ENCODE data around the gene IGLL5.

IGLL5 gene

DNA sequence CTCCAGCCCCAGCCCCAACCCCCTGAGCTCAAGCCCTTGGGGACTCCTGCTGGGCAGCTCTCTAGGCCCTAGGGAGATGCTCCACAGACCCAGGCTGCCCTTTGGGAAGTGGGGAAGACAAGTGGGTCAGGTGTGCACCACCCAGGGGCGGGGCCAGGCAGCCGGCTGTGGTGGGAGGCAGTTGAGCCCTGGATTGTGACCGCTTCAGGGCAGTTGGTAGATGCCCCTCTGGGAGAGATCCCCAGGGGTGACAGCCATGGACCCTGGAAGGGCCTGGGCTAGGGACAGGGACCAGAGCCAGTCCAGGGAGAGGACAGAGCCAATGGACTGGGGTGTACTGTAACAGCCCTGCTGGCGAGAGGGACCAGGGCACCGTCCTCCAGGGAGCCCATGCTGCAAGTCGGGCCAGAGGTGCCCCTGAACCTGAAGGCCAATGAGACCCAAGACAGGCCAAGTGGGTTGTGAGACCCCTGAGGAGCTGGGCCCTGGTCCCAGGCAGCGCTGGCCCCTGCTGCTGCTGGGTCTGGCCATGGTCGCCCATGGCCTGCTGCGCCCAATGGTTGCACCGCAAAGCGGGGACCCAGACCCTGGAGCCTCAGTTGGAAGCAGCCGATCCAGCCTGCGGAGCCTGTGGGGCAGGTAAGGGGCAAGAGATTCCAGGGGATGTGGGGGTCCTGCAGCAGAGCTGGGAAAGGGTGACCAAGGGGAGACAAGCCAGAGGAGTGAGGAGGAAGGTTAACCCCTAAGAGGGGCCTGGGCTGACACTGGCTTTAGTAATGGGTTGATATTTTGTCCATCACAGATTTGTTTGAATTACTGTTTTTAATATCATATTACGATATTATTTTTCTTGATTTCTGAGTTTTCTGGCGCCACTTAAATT lies at the start of gene IGLL5:
IGLL5 (plus strand) TSS at position 196 of the 883 bp plus-strand sequence; CDS start at position 434, 238 bp downstream.
- no peak for DNase-seq

DNA sequence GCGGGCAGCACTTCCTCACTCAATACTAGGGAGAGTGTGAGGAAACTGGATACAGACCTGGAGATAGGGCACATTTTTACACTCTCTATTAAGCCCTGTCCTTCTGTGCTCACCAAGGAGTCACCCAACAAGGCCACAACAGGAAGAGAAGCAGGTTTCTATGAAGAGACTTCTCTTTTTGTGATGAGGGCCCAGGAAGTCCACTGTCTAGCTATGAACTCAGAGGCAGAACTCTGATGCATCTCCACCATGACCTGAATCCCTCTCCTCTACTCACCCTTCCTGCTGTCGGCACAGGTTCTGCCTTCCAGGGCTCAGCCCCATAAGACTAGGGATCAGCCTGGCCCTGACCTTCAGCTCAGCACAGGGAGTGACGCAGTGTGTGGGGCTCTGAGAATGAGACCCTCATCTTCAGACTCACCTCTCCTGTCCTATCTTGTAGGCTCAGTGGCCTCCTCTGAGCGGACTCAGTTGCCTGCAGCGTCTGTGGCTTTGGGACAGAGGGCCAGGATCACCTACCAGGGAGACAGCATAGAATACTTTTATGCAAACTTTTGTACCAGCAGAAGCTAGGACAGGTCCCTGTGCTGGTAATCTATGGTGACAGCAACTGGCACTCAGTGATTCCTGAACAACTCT lies 49.3 kb upstream of the IGLL5 start:
- DNase-seq = no peak

DNA sequence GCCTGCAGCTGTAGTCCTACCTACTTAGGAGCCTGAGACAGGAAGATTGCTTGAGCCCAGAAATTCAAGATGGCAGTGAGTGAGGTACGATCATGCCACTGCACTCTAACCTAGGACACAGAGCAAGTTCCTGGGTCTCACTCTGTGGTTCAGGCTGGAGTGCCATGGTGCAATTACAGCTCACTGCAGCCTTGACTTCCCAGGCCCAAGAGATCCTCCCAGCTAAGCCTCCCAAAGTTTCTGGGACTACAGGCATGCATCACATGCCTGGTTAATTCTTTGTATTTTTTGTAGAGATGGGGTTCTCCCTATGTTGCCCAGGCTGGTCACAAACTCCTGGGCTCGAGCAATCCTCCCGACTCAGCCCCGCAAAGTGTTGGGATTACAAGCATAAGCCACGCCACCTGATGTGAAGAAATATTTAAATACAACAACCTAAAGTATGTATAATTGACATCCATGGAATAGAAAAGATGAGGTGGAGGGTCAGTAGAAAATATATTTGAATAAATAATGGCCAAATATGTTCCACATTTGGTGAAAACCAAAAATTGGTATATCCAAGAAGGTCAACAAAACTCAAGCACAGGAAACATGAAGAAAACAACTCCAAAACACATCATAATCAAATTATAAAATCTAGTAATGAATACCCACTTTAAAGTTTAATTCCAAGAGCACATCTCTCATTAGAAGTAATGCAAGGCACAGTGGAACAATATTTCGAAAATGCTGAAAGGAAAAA lies 47.9 kb upstream of the IGLL5 start:
- no peak for DNase-seq

DNA sequence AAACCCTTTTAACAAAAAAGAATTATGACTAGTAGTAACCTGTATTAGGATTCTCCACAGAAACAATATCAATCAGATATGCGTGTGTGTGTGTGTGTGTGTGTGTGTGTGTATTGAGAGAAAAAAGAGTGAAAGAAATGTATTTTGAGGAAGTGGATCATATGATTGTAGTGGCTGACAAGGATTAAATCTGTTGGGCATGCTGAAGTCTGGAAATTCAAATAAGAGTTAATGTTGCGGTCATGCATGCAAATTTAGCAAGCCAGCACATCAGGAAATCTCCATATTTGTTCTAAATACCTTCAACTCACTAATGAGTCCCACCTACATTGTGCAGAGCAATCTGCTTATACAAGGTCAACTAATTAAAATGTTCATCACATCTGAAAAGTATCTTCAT lies 46.8 kb upstream of the IGLL5 start:
- no peak for DNase-seq

DNA sequence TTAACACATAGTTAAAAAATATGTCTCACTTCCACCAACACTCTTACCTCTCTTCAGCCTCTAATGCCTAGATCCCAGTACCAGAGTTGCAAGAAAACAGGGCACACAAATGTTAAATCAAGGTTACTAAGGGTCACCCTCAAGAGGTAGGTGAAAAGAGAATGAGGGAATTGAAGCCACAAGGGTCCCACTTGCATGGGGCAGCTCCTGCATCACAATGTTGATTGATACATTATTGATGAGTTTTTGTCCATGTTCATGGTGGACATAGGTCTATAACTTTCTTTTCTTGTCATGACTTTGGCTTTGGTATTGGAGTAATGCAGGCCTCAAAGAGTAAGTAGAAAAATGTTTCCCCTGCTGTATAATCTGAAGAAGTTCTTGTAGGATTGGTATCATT lies 46.0 kb upstream of the IGLL5 start:
- DNase-seq = no peak

DNA sequence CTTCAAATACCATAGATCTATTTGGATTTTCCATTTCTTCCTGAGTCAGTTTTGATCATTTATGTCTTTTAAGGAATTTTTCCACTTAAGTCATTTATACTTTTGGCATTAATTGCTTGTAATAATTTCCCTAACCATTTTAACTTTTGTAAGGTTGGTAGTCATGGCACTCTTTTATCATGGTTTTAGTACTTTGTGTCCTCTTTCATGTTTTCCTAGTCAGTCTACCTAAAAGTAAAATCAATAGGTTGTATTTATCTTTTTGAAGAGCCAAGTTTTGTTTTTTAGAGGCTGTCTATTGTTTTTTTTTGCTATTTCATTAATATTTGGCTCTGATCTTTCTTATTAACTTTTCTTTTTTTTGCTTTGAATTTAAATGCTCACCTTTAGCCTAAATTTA lies 45.5 kb upstream of the IGLL5 start:
- no peak for DNase-seq

DNA sequence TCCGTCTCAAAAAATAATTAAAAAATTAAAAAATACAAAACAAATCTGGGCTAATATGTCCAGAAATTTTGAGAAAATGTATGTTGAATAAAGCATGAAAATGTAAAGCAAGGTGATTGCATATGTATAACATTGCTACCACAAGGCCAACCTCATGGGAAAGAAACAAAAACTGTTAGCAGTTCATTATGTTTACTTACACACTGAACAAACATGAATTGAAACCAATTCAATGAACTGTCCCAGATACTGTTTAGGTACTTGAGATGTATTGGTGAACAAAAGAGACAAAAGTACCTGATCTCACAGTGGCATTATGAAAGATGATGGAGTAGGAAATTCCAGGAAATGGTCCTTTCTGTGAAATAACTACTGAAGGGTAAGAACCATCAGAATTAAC lies 43.8 kb upstream of the IGLL5 start:
- DNase-seq = no peak

DNA sequence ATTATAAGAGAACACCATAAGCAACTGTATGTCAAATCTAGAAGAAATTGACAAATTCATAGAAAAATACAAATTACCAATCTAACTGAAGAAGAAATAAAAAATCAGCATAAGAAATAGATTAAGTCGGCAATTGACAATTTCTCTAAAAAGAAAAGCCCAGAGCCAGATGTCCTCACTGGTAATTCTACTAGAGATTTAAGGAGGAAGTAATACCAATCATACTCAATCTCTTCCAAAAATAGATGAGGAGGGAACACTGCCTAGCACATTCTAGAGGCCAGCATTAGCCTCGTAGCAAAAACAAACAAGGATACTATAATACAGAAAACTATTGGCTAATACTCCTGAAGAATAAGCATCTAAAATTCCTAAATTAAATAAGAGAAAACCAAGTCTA lies 40.4 kb upstream of the IGLL5 start:
- DNase-seq = no peak

DNA sequence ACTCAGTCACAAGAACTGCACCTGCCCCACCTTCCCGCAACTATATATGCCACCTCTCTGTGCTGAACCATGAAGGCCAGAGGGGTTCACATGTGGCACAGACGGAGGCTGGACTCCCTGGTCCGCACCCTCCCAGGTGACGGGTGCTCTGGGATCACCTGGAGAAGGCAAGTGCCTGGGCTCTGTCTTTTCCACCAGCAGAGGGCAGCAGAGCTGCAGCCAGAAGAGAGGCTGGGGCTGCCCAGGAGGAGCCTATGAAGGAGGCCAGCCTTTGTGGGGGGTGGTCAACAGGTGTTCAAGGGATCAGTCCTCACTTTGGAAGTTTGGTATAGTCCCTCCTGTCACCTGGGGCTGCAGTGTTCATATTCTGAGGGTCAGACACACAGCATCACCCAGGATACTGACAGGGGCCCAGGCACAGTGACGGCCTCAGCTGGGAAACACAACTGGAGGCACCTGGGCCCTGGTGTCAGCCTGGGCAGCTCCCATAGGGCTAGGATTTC lies 39.2 kb upstream of the IGLL5 start:
- no peak for DNase-seq

DNA sequence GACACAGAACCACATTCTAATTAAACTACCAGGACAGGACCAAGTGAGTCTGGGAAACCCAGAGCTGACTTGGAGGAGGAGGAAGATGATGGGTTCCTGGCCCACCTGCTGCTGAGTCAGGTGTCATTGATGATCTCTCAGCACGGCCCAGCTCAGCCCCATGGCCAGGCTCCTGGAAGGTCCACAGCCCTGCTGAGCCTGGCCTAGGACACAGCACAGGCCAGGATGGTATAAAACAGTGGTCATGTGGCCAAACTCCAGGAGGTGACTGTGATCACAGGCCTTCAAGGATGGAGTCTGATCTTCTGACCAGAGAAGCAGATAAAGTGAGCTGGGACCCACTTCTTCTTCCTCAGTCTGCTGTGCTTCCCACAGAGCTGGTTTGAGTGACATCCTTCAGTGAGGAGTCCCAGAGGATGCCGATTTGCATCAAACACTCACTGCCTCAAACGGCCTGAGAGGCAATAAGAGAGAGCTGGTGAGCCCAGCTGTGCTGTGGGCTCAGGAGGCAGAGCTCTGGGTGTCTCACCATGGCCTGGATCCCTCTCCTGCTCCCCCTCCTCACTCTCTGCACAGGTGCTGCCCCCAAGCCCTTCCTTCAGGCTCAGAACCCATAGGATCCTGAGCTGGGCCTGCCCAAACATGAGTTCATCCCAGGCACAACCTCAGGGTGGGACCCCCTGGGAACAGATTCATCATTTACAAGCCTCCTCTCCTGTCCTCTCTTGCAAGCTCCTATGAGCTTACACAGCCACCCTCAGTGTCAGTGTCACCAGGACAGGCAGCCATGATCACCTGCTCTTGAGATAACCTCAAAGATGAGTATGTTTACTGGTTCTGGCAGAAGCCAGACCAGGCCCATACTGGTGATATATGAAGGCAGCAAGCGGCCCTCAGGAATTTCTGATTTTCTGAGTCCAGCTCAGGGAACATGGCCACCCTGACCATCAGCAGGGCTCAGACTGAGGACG lies 37.7 kb upstream of the IGLL5 start:
- no peak for DNase-seq

DNA sequence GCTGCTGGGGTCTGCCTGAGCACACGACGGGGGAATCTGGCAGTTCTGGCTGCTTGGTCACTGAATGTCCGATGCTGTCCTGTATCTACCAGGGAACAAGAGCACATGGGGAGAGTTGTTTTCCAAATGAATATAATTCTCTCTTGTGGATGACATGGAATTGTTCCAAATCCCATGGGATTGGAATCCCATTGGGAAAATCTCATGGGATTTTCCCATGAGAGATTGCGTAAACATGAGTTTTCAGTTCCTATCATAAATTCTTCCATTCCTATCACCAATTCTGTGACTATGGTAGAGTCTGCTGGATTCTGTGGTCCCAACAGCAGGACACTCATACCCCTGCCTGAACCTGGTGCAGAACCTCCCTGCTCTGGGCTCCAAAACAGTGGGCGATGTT lies 35.6 kb upstream of the IGLL5 start:
- DNase-seq = no peak

DNA sequence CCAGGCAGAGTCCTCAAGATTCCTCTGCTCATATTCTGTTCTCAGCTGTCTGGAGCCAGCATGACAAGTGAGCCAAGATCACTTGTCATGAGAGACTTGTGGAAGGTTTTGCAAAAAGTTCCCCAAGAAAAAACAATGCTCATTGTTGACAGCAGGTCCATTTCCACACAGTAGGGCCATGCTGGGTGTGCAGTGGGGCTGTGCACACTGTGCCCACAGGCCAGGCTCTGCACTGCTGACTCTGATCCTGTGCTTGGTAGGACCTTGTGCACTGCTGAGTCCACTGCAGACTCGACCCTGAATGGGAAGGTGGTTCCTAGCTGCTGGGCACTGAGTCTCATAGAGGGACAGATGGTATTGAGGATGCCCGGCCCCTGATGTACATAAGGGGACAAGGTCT lies 33.9 kb upstream of the IGLL5 start:
- DNase-seq = no peak

DNA sequence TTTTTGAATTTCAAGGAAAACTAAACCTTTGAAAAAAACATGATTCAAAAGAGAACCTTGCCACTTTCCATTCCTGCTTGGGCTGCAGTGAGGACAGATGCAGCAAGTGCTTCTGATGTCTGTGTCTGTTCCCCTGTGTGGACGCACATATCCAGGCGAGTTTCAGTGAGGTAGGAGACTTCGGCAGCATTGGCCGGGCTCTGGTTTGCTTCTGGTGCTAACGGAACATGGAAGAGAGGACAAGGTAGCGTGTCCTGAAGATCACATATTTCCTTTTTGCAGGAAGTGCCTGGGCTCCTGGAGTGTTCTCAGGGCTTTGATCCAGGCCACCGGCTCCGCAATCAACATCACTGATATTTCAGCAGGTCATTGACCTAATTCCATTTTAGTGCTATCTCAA lies 33.1 kb upstream of the IGLL5 start:
- DNase-seq = no peak

DNA sequence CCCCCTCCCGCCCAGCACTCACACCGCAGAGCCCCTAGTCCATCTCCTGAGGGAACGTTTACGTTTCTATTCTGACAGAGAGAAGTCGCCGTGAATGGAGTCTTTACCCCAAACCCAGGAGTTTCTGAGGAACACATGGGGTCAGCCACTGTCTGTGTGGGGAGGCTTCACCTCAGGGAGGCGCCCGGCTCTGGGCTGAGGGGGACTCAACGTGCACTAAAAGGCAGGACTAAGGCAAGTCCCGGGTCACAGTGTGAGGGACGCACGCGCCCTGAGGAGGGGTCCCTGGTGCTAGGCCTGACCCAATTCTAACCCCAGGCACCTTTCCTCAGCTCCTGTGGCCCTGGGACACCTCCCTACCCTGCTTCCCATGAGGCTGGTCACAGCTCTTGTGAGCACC lies 32.5 kb upstream of the IGLL5 start:
- no peak for DNase-seq

DNA sequence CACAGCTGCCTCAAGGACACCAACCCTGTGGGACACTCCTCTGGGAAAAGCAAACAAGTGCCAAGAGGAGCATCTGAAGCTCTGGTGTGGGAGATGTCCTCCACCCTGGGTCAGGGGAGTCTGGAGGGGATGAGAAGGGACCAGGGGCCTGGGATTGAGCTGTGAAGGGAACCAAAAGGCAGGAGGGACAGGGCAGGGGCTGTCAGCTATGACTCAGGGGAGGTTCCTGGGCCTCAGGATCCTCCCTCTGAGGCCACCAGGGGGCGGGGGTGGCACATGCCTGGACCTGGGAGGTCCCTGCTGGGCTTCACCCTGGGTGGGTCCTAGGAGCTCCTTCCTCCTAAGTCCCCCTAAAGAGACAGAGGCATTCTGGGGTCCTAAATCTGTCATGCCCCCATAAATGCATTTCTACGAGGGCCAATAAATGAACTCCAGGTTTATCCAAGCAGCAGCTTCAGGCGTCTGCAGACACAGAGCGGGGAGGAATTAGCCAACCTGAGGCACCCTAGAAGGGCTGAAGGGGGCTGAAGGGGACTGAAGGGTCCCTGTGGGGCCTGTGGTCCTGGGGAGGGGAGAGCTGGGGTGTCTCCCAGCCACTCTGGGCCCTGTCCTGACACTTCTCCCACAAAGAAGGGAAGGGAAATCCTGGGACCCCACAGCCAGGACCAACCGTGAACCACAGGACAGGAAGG lies 31.9 kb upstream of the IGLL5 start:
- DNase-seq = no peak

DNA sequence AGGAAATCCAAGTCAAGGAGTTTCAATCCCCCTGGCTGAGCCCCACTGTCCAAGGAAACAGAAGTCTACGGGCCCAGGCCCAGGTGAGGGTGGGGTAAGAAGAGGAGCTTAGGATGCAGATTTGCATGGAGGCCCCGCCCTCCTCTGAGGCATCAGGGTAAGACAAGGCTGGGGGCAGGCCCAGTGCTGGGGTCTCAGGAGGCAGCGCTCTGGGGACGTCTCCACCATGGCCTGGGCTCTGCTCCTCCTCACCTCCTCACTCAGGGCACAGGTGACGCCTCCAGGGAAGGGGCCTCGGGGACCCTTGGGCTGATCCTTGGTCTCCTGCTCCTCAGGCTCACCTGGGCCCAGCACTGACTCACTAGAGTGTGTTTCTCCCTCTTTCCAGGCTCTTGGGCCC lies 31.3 kb upstream of the IGLL5 start:
- no peak for DNase-seq

DNA sequence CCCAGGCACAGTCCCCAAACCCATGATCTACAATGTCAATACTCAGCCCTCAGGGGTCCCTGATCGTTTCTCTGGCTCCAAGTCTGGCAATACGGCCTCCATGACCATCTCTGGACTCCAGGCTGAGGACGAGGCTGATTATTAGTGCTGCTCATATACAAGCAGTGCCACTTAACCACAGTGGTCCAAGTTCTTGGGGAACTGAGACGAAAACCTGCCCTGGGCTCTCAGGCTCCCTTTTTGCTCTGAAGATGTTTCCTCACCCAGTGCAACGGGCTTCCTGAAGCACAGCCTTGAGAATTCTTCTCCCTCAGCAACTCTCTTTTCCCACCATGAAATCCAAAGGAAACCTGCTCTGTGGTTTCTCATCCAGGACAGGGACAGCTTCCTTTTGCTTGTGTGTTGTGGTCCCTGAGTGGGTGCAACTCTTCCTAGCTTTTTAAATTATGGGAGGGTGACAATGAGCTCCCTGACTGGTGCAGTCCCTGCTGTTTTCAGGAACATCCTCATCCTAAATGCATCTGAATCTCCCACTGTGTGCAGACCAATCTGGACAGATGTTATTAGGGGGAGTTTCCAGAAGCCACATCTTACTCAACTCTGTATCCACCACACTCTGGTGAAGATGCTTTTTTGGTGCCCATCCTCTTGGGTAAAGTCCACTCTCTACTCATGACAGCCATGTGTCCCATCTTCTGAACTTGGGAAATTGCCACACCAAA lies 30.6 kb upstream of the IGLL5 start:
- DNase-seq = no peak

DNA sequence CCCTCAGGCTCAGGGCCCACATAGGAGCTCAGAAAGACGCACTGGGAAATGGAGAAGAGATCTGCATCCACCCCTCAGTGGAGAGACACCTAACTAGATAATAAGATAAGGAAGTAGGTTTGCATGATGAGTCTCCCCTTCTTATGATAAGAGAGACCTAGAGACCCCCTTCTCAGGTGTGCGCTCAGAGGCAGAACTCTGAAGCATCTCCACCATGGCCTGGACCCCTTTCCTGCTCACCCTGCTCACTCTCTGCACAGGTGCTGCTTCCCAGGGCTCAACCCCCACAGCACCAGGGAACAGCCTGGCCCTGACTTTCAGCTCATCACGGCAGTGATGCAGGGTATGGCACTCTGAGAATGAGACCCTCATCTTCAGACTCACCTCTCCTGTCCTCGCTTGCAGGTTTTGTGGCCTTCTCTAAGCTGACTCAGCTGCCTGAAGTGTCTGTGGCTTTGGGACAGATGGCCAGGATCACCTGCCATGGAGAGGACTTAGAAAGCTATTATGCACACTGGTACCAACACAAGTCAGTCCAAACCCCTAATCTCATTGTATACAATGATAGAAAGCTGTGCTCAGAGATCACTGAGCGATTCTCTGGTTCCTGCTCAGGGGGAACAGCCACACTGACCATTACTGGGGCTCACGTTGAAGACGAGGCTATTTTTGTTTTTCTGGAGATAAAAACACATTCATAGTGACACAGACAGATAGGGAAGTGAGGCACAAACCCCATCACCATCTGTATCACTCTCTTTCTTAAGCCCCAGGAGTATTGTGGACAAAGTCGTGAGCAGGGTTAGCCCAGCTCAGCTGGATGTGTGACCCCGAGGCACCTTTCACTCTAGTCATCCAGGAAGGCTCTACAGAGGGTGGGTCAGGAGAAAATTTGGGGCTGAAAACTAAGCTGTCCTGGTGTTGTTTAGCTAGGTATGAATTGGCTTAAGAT lies 29.7 kb upstream of the IGLL5 start:
- DNase-seq = no peak

DNA sequence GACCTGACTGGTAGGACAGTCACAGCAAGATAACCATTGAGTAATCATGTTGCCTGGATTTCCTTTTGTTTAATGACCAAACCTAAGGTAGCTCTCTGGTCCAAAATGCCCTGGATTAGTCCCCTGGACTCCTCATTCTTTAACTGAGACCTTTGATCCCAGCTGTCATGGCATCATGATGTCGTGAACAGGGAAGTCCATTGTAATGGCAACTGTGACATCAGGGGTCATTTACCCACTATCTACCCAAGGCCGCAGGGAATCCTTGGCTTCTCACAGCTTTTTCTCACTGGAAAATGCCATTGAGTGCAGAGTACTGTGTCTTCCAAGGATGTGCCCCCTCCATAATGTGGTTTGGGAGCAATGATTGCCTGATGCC lies 29.1 kb upstream of the IGLL5 start:
- no peak for DNase-seq

DNA sequence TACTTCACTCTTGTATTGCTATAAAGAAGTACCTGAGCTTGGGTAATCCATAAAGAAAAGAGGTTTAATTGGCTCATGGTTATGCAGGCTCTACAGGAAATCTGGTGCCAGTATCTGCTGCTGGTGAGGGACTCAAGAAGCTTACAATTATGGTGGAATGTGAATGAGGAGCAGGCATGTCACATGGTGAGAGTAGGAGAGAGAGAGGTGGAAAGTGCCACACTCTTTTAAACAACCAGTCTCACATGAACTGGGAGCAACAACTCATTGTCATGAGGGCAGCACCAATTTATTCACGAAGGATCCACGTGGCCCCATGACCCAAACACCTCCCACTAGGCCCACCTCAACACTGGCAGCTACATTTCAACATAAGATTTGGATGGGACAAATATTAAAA lies 24.6 kb upstream of the IGLL5 start:
- DNase-seq = no peak
